GM15510 (cell line): ENCODE measurements around the gene NAALADL2.

Source experiments
- POLR2A ChIP-seq: IDR thresholded peaks from 3 replicates; pipeline ENCODE4 v1.6.1; 2011; ENCODE audit warnings: borderline replicate concordance; ENCODE audit not compliant: insufficient read length; ENCODE audit errors: extremely low read depth

NAALADL2 gene

GRCh38 chr3:175287361-175287963 is 428.3 kb downstream of the NAALADL2 start:
- TF ChIP-seq POLR2A: no peak

DNA sequence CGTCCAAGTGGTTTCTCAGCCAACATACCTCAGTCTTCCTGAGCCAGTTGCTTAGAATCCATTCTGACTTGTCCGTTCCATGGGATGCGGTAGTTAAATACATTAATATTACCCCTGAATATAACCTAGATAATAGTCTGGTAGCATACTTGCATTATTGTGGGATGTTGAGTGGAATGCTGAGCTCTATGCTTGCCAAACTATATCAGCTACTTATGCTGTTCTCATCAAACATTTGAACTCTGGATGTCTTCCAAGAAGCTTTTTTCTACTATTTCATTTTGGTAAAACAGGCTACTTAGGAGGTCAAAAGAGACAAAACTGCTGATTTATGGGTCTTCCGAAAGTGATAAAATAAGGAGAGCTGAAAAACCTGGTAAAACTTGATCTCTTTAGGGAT is 429.5 kb downstream of the NAALADL2 start:
- no peak for TF ChIP-seq POLR2A

- no peak for TF ChIP-seq POLR2A
These were observed 435.7 kb downstream of the NAALADL2 start for GRCh38 chr3:175294793-175295192.

DNA sequence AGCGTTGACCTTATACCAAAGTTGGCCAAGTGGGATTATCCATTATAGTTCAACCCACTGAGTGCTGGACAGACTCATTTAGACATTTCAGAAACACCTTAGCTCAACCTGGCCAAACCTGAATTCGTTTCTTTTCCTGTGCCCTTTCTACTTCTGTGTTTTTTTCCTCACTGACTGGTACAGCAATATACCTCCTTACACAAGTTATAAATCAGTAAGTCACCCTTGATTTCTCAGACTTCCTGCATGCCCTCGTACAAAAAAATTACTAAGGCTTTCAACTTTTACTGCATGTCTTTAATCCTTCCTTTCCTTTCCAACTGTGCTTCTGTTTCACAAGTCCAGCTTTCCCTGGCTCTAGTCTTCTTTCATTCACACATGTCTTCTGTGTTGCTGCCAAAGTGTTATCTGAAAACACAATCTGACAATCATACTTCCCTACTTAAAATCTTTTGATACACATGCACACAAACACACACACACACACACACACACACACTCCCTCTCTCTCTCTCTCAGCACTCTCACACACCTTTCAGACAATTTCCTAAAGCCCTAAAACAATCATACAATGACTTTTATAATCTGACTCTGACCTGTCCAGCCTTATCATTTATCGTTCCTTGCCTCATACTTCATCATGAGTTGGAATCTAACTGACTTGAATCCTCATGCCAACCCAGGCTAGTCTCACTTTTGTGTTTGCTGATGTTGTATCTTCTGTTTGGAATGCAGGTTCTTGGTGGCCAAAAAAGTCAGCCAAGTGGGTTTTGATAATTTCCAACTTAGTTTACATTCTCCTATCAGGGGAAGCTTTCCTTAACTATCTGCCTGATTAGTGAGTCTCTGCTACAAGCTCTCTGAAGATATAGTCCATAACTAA is 436.4 kb downstream of the NAALADL2 start:
- TF ChIP-seq POLR2A: no peak

- TF ChIP-seq POLR2A: no peak
These were observed 438.1 kb downstream of the NAALADL2 start for GRCh38 chr3:175297216-175297615.

DNA sequence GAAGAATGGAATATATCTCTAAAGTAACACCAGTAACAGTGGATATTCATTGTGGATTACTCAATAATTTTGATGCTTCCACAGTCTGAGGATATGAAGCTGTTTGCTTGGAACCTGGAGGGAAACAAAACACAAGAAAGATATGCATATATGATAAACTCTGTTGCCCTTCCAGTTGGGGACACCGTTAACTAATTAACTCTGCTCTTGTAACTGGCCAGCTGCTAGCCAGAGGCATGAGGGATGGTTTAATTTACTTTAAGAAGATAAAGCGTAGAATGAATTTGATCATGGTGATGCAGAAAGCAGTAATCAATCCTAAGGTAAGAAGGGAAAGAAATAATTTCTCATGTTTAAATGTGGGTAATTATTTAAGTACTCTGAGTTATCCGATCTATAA is 442.6 kb downstream of the NAALADL2 start:
- TF ChIP-seq POLR2A: no peak

GRCh38 chr3:175304404-175304803 is 445.3 kb downstream of the NAALADL2 start:
- no peak for TF ChIP-seq POLR2A

DNA sequence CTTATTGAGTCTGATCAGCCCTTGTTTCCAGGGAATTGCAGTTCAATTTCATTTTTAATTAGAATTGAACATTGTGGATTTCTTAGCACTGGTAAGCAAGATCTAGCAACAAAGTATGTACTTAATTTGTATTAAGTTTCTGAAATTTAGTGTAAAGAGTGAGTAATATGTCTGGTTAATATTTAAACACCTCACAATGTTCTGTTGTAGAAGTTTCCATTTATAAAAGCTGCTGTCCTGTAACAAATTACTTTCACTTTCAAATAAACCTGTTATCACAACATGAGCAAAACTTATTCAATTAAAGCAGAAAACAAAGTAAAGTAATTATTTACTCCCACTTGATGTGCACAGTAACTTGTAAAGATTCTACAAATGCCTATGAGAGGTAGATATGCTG is 448.5 kb downstream of the NAALADL2 start:
- TF ChIP-seq POLR2A: no peak

GRCh38 chr3:175308097-175308496 is 449.0 kb downstream of the NAALADL2 start:
- no peak for TF ChIP-seq POLR2A

DNA sequence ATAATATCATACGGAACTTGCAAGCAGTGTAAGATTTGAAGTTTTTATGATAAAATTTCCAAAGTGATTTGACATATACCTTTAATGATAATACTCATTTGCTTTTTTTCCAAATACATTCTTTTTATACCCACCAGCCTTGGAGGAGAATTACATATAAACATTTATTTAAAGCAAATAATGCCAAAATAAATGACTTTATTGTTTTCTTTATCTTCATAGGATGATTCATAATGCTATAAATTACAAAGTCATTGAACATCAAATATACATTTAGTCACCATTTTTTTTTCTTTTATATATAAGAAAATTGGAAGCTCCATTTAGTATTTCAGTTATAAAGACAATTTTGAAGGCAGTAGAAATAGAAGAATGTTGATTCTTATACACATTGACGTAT is 450.9 kb downstream of the NAALADL2 start:
- no peak for TF ChIP-seq POLR2A

- no peak for TF ChIP-seq POLR2A
These were observed 452.3 kb downstream of the NAALADL2 start for GRCh38 chr3:175311404-175311803.

- TF ChIP-seq POLR2A: no peak
These were observed 452.8 kb downstream of the NAALADL2 start for GRCh38 chr3:175311946-175312345.

GRCh38 chr3:175312791-175313190 is 453.7 kb downstream of the NAALADL2 start:
- TF ChIP-seq POLR2A: no peak

- TF ChIP-seq POLR2A: no peak
These were observed 457.7 kb downstream of the NAALADL2 start for GRCh38 chr3:175316799-175317198.

DNA sequence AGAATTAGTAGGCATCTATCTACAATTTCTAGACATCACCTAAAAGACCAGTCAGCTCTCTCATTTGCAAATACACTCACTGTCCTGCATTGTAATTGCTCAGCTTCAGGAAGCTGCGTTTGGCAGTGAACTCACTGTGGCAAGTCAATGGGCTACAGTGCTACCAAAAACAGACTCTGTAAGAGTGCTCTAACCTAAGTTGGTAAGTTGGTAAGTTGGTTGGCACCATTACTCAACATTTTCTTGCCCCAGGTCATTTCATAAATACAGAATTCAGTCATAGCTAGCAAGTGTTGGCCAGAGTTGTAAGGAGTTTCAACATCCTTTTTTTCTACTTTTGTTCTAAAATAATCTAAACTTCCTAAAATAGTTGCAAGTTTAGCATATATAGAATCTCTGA is 466.3 kb downstream of the NAALADL2 start:
- TF ChIP-seq POLR2A: no peak

DNA sequence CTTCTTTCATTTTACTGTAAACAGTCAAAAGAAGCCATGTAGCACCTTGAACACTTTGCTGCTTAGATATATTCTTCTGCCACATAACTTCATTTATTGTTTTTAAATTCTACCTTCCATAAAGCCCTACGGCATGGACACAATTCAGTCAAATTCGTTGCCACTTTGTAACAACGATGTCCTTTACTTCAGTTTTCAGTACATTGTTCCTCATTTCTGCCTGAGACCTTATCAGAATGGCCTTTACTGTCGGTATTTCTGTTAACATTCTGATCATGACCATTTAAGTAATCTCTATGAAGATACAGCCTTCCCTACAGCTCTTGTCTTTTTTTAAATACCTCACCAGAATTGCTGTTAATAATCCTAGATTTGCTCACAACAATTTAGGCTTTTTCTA is 466.9 kb downstream of the NAALADL2 start:
- no peak for TF ChIP-seq POLR2A

- TF ChIP-seq POLR2A: no peak
These were observed 470.2 kb downstream of the NAALADL2 start for GRCh38 chr3:175329373-175329772.

DNA sequence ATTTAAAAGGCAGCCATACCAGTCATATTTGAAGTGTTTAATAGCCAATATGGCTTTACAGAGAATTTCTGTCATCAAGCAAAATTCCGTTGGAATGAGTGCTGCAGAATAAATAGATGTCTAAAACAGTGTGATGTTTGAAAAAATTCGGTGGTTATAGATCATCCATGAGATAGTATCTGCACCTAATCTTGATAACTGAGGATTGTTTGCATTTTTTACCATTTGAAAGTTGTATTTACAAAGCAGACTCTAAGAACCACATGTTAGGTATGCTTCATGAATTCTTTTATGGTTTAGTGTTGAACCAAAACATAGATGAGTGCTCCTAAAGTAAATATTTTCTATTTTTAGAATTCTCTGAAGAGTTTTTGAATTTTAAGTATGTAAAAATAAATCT is 476.1 kb downstream of the NAALADL2 start:
- TF ChIP-seq POLR2A: no peak
